LHCN-M2 (cell line): Measurements from ENCODE around the gene ZNF683. TPM values are rescaled to one million over a fixed set of nuclear protein-coding genes. Genes with fewer than 3 reads are reported as not detected.
A peak's percentile ranks its signal among the peaks of the same experiment; 100 is the strongest.
"Not testable (repeated sequence)": the region's sequence is repeated elsewhere in the genome, so short reads cannot be mapped to it uniquely, and the experiment has no call there.

Experiments
- DNase-seq: peaks from one replicate; pipeline ENCODE4 v3.0.0-alpha.2; 2012; ENCODE audit warnings: low read depth
- polyA plus RNA-seq: library from polyadenylated mRNA; unstranded; fragments of >200 nt; gene quantifications from one replicate; pipeline ENCODE4 v1.2.1, GENCODE V29; 2012; ENCODE audit warnings: missing spikeins
- total RNA-seq: library from RNA; depleted of rRNA; stranded (reverse); fragments of >200 nt; gene quantifications from 2 replicates; pipeline ENCODE4 v1.2.3, GENCODE V29; 2014; rRNA removed

The ZNF683 gene
- total RNA-seq = not detected in 2 replicates
- not detected for polyA plus RNA-seq

- DNase-seq = not testable (repeated sequence)
Observed at GRCh38 chr1:26372611-26373010, at the start of gene ZNF683. Gene ZNF683 (minus strand): TSS chr1:26372750. CDS start chr1:26368571, 4,179 bp downstream.

DNA sequence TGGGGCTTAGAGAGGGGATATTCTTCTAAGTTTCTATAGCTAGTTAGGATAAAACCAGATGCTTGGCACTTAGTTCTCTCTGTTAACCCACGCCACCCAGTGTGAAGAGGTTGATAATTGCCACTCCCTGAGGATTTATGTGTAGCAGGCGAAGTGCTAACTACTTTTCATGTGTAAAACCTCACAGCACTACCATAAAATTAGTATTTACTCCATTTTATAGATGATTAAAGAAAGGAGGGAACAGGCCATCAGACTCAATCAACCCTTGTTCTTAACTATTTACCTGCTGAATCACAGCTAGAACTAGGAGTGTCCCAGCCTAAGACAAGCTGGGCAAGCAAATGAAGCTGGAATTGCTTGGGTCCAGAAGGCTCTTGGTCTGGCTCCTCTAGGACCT is 46.9 kb upstream of the ZNF683 start:
- no peak for DNase-seq

DNA sequence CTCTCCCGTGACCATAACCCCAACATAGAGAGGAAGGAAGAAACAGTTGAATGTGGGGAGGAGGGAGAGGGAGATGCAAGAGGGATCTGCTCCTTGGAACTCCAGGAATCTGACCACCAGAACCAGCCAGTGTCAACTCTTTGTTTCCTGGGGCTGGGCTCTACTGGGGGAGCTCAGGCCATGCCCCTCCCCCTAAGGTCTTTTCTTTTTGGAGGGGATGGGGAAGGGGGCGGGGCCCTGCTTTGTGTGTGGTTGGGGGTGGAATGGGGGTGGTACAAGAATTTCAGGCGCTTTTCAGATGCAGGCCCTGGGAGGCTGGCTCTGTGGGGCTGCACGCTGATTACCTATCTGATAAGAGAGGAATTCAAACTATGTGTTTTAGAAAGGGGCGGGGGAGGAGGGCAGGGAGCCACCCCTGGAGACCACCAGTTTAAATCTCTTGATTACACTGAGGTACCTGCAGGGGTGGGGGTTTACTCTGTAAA is 46.4 kb upstream of the ZNF683 start:
- no peak for DNase-seq

DNA sequence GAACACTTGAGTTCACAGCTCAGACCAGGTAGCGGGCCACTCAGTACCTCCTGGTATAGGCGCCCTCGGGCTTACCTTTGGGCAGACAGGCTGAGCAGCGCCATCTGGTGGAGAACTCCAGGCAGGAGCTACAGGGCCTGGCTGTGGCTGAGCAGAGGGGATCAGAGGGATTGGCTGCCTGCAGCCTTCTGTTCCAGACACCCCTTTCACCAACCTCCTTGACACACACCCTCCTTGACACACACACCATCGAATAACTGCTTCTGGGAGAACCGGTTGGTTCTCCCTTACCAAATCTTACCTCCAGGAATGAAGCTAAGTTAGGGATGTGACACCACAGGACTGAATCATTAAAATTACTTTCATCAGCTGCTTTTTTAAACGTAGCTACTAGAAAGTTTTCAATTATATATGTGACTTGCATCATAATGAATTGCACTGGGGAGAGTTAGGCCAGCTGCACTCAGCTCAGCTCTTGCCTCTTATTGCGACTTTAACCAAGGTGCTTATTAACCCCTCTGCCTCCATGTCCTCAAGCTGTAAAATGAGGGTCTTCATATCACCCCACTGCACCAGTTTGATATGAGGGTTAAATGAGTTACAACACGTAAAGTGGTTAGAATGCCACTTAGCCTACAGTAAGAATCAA is 44.7 kb upstream of the ZNF683 start:
- DNase-seq = peak; percentile 35

DNA sequence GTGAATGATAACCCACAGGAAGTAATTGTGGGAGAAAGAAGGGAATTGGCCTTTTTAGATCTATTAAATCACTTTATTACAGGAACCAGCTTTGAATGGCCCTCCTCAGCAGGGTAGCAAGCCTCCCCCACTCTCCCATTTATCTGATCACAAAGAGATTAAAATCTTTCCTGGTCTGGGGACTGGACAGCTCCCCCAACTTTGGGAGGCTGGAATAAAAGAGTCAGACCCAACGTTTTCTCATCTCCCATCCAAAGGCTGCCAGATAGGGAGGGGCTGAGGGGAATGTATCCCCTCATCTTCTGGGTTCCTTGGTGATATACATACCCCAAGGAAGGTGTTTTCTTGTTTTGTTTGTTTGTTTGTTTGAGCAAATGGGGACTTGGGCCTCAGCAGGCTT is 40.5 kb upstream of the ZNF683 start:
- DNase-seq = no peak

DNA sequence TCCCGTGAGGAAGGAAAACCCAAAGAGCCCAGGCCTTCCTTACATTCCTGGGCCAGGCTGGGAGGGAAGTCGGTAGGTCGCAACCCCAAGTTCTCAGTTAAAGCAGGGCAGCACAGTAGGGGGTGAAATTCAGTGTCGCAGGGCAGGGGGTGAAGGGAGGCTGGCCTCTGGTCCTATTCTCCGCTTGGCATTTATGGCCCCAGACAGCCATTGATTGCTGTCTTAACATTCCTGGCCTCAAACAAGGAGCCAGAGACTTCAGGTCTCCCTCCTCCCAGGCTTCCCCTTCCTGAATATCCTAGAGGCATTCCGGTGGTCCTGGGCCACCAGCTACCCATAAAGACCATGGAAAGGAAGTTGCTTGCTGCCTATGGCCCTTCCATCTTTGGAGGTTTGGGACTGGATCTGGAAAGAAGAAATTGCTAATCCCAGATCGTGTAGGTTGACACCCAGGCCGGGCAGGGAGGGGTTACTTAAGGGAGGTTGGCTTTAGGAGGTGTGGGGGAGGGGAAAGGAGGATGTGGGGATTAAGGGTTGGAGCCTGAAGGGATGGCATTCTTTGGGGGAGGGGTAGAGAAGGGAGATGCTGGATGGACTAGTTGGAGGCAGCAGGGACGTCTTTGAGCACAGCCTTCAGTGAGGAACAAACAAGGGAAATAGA is 39.8 kb upstream of the ZNF683 start:
- DNase-seq = no peak

DNA sequence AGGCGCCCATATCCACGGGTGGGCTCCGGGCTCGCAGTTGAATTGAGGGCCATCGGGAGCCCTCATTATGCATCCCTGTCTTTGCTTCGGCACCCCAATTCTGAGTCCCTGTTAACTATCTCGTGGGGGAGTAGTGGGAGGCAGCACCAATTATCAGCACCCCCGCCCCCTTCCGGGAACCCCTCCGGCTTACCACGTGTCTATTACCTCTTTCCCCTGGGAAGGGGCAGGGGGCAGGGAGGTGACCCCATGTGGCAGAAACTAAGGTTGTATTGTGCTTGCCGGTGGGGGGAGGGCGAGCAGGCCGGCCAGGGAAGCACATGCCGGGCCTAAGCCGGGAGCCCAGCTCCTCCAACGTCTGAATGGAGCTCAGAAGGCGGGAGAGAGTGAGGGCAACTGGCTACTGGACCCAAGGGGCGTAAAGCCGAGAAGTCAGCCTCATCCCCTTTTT is 39.1 kb upstream of the ZNF683 start:
- DNase-seq = no peak

DNA sequence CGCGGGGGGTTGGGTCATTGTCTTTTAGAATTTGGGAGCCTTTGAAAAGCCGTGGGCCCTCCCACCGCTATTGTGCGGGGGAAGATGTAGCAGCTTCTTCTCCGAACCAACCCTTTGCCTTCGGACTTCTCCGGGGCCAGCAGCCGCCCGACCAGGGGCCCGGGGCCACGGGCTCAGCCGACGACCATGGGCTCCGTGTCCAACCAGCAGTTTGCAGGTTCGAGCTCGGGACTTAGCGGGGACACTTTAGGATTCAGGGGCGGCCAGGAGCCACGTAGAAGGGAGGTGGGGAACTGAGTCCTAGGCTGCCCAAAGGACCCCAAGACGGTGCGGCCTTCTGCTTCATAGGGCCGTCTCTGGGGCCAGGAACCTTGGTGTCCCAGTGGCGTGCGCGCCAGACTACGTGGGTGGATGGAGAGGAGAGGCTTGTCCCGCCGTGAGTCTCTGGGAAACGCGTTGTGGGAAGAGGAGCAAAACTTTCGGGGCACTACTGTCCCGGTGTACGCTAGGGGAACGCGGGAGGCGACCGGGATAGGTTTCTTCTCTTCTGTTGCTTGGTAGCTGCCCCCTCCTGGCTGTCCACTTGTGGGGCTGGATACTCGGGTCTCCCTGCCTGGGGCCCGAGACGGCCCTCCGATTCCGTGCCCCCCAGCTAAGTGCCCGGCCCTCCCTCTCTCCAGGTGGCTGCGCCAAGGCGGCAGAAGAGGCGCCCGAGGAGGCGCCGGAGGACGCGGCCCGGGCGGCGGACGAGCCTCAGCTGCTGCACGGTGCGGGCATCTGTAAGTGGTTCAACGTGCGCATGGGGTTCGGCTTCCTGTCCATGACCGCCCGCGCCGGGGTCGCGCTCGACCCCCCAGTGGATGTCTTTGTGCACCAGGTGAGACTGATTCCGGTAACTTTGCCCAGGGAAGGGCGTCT is 38.4 kb upstream of the ZNF683 start, which contains the start of gene LIN28A:
Gene LIN28A (plus strand): TSS at position 112 of the 918 bp plus-strand sequence. CDS start 75 bp downstream, at position 187.
- DNase-seq = no peak

- no peak for DNase-seq
Observed at GRCh38 chr1:26409191-26409807, 36.7 kb upstream of the ZNF683 start.

DNA sequence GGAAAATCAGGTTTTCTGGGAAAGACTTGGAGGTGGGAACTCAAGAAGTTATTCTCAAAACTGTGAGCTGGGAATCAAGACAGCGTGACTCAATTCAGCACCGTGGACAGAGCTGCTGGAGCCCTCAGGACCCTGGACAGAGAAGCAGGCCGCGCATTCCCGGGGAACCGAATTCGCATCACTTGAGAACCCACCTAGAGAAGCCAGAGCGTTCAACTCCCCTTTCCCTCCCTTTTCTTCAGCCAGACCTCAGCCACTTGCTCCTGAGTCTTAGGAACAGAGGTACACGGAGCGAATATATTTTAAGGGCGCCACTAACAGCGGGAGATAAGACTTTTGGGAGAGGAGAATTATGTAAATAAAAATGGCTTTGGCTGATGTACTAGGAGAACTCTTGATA is 36.1 kb upstream of the ZNF683 start:
- DNase-seq = peak; percentile 64

GRCh38 chr1:26405281-26405915 is 32.8 kb upstream of the ZNF683 start:
- no peak for DNase-seq

GRCh38 chr1:26404641-26405040 is 32.1 kb upstream of the ZNF683 start:
- DNase-seq = no peak

GRCh38 chr1:26403656-26404055 is 31.1 kb upstream of the ZNF683 start:
- no peak for DNase-seq

GRCh38 chr1:26401891-26402290 is 29.3 kb upstream of the ZNF683 start:
- DNase-seq = no peak

GRCh38 chr1:26399034-26399433 is 26.5 kb upstream of the ZNF683 start:
- DNase-seq = no peak

- no peak for DNase-seq
Observed at GRCh38 chr1:26395754-26396153, 23.2 kb upstream of the ZNF683 start.

DNA sequence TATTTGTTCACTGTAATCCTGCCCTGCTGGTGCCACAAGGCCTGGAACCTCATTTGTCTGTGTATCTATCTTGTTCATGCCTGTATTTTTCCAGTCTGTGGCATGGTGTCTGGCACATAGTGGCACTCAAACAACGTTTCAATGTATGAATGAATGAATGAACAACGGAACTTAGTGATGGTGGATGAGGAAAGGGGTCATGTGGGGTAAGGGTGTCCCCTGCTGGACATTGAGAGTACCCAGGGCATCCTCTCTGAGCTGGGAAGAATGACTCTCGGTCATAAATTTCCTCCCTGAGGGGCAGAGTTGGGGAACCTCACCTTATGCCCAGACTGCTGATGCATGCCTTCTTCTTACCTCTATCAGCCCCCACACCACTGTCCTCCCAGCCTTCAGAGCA is 18.9 kb upstream of the ZNF683 start:
- DNase-seq = peak; percentile 57

DNA sequence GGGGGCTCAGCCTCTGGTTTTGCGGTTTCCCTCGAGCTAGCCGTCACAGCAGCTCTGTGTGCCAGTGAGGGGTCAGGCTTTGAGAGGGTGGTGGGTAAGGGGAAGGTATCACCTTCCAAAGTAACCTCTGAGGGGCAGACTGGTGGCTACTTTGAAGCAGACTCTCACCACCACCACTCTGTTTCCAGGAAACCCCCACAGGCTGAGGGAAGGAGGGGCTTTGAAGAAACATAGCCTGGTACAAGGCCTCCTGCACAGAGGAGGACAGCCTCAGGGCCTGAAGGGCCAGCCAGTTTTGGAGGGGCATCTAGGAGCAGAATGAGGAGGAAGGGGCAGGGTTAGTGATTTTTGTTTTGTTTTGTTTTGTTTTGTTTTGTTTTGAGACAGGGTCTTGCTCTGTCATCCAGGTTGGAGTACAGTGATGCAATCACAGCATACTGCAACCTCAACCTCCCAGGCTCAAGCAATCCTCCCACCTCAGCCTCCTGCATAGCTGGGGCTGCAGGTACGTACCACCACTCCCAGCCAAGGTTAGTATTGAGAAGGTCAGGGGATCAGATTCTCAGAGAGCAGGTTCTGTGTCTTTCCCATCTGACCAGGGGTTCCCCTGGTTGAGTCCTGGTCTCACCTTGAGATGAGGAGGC is 17.2 kb upstream of the ZNF683 start:
- no peak for DNase-seq

GRCh38 chr1:26388791-26389445 is 16.4 kb upstream of the ZNF683 start:
- DNase-seq = no peak

- peak; percentile 57 for DNase-seq
Observed at GRCh38 chr1:26387447-26387846, 14.9 kb upstream of the ZNF683 start.
